Measurements from ENCODE around the gene CTIF.

Gene CTIF

DNA sequence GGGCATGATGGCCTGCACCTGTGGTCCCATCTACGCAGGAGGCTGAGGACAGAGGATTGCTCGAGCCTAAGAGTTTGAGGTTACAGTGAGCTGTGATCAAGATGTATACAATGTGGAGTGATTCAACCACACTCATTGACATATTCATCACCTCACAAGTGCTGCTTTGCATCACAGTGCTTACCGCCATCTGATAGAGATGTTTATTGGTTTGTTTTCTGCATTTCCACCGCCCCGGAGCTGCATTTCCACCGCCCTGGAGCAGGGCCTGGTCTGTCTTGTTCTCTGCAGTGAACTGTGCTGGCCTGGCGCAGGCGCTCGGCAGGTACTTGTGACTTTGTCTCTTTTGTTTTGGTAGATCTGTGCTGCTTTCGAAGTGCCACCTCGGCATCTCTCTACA, 315.9 kb downstream of the CTIF start:
- no peaks in the 10 kb centered on the region for H3K9me3 ChIP-seq
- DNase-seq: no peak
- H3K36me3 ChIP-seq: no peaks in the 10 kb centered on the region
- H3K4me1 ChIP-seq: peaks cover 33% of the 10 kb centered on the region
- no peaks in the 10 kb centered on the region for H3K27me3 ChIP-seq
- TF ChIP-seq CTCF (IDR thresholded peaks at IDR 0.05; ENCODE audit: low read depth, low read length): no peak
- no peak overlapping the region for H3K4me3 ChIP-seq (ENCODE audit: low read depth, low read length)

DNA sequence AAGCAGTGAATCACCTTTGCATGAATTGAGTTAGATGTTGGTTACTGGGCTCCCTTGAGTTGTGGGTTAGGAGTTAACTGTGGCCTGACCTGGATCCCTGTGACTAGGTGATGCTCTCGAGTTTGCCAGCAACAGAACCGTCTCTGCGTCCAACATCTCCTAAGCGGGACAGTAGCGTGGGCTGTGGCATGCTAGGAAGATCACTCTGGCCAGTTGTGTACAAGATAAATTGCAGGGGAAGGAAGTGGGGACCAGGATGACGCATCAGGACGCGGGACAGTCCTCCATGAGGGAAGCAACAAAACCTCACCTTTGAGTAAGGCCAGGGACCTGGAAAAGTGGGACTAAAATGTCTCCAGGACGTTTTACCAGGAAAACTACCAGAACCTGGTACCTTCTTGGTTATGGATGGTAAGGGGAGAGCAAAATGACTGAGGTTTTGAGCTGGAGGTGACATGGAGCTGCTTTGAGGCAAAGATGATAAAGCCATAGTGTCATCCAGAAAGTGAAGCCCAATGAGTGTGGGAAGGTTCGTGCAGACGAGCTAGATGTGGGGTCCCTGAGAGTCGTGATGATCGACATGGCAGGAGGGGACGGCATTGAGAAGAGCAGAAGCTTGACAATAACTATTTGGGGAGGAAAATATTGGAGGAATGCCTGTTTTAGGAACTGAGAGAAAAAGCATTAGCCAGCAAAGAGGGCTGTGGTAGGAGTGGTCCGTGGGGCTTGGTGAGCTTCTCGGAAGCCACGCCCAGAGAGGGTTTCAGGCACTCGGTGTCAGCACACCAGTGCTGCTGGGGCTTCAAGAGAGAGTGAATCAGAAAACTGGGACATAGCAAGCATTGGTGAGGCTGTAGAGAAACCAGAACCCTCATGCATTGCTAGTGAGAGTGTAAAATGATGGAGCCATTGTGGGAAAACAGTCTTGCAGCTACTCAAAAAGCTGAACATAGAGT, 316.9 kb downstream of the CTIF start:
- no peaks in the 10 kb centered on the region for H3K27me3 ChIP-seq
- no peak overlapping the region for H3K4me3 ChIP-seq (ENCODE audit: low read depth, low read length)
- TF ChIP-seq CTCF (IDR thresholded peaks at IDR 0.05; ENCODE audit: low read depth, low read length): no peak
- H3K4me1 ChIP-seq: peaks cover 39% of the 10 kb centered on the region
- H3K36me3 ChIP-seq: no peaks in the 10 kb centered on the region; the same call in 1 of the 2 replicates
- H3K9me3 ChIP-seq: no peaks in the 10 kb centered on the region
- DNase-seq: no peak

GRCh38 chr18:48857023-48857694, 318.3 kb downstream of the CTIF start:
- Histone ChIP-seq H3K27me3 (no peaks in the 10 kb centered on the region), H3K36me3 (no peaks in the 10 kb centered on the region; the same call in none of the 2 replicates), H3K4me1 (peaks cover 29% of the 10 kb centered on the region), H3K9me3 (no peaks in the 10 kb centered on the region), H3K4me3 (ENCODE audit: low read depth, low read length) (no peak overlapping the region)
- no peak for DNase-seq
- TF ChIP-seq CTCF (IDR thresholded peaks at IDR 0.05; ENCODE audit: low read depth, low read length): no peak

DNA sequence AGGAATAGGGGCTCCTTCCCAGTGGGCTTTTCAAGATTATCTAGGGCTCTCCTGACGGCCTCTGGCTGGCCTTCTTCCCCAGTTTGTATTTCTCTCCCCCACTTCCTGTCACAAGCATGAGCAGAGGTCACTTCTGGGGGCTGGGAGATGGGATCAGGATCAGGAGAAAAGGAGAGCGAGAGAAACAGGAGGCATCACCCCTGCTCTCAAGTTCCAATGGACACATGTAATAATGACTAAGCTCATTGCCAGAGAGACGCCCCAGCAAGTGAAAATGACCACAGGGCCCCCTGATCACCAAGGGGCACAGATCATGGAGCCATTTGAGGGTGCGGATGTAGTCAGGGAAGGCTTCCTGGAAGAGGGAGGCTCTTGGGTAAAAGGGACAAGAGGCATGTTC, 319.8 kb downstream of the CTIF start:
- Histone ChIP-seq H3K36me3 (no peaks in the 10 kb centered on the region; the same call in none of the 2 replicates), H3K4me1 (peaks cover 19% of the 10 kb centered on the region), H3K4me3 (ENCODE audit: low read depth, low read length) (no peak overlapping the region), H3K9me3 (no peaks in the 10 kb centered on the region), H3K27me3 (no peaks in the 10 kb centered on the region)
- TF ChIP-seq CTCF (IDR thresholded peaks at IDR 0.05; ENCODE audit: low read depth, low read length): no peak
- no peak for DNase-seq

GRCh38 chr18:48859311-48860268, 320.8 kb downstream of the CTIF start:
- H3K27me3 ChIP-seq: no peaks in the 10 kb centered on the region
- H3K9me3 ChIP-seq: no peaks in the 10 kb centered on the region
- H3K4me3 ChIP-seq (ENCODE audit: low read depth, low read length): no peak overlapping the region
- TF ChIP-seq CTCF (IDR thresholded peaks at IDR 0.05; ENCODE audit: low read depth, low read length): no peak
- peak; percentile 63 for DNase-seq
- peaks cover 15% of the 10 kb centered on the region for H3K4me1 ChIP-seq
- no peaks in the 10 kb centered on the region; the same call in none of the 2 replicates for H3K36me3 ChIP-seq

Measured in BE2C (cell line).